RWPE2 (cell line): ENCODE measurements around the gene DDX27.
A peak's percentile ranks its signal among the peaks of the same experiment; 100 is the strongest.

Experiments
- ATAC-seq: fragments of 200-7000 bp; cut with Tn5 transposase; 3 replicates; pipeline ENCODE4 v1.9.1; 2021; ENCODE audit warnings: low read depth
- DNase-seq: peaks from one replicate; pipeline ENCODE4 v3.0.0-alpha.2; 2020; ENCODE audit warnings: low spot score
- H3K27ac ChIP-seq: fragments of 450-650 bp; 2 replicates; pipeline ENCODE4 v1.5.1; 2017; ENCODE audit warnings: mild to moderate bottlenecking; ENCODE audit not compliant: poor library complexity, severe bottlenecking
- H3K27me3 ChIP-seq: fragments of 250-450 bp; sonication (Bioruptor Pico); 2 replicates; pipeline ENCODE4 v1.5.1; 2021; ENCODE audit warnings: mild to moderate bottlenecking, moderate library complexity; ENCODE audit not compliant: insufficient read depth, poor library complexity, severe bottlenecking
- H3K36me3 ChIP-seq: fragments of 250-450 bp; sonication (Bioruptor Pico); 2 replicates; pipeline ENCODE4 v1.5.1; 2020; ENCODE audit warnings: low read depth, mild to moderate bottlenecking, moderate library complexity
- H3K4me1 ChIP-seq: fragments of 250-450 bp; sonication (Bioruptor Pico); 2 replicates; pipeline ENCODE4 v1.5.1; 2021; ENCODE audit warnings: mild to moderate bottlenecking, moderate library complexity; ENCODE audit not compliant: insufficient read depth, poor library complexity, severe bottlenecking
- H3K4me3 ChIP-seq: fragments of 250-450 bp; sonication (Bioruptor Pico); 2 replicates; pipeline ENCODE4 v1.5.1; 2021; ENCODE audit warnings: mild to moderate bottlenecking, moderate library complexity; ENCODE audit not compliant: severe bottlenecking
- H3K9me3 ChIP-seq: fragments of 250-450 bp; sonication (Bioruptor Pico); 2 replicates; pipeline ENCODE4 v1.5.1; 2021; ENCODE audit warnings: mild to moderate bottlenecking, moderate library complexity; ENCODE audit not compliant: severe bottlenecking
- TF ChIP-seq, protein P1 (sequence below): fragments of 450-650 bp; IDR thresholded peaks from one replicate; pipeline ENCODE4 v1.5.1; 2017; ENCODE audit warnings: mild to moderate bottlenecking, moderate library complexity; ENCODE audit not compliant: poor library complexity, severe bottlenecking

Gene DDX27, protein sequence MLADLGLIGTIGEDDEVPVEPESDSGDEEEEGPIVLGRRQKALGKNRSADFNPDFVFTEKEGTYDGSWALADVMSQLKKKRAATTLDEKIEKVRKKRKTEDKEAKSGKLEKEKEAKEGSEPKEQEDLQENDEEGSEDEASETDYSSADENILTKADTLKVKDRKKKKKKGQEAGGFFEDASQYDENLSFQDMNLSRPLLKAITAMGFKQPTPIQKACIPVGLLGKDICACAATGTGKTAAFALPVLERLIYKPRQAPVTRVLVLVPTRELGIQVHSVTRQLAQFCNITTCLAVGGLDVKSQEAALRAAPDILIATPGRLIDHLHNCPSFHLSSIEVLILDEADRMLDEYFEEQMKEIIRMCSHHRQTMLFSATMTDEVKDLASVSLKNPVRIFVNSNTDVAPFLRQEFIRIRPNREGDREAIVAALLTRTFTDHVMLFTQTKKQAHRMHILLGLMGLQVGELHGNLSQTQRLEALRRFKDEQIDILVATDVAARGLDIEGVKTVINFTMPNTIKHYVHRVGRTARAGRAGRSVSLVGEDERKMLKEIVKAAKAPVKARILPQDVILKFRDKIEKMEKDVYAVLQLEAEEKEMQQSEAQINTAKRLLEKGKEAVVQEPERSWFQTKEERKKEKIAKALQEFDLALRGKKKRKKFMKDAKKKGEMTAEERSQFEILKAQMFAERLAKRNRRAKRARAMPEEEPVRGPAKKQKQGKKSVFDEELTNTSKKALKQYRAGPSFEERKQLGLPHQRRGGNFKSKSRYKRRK

DNA sequence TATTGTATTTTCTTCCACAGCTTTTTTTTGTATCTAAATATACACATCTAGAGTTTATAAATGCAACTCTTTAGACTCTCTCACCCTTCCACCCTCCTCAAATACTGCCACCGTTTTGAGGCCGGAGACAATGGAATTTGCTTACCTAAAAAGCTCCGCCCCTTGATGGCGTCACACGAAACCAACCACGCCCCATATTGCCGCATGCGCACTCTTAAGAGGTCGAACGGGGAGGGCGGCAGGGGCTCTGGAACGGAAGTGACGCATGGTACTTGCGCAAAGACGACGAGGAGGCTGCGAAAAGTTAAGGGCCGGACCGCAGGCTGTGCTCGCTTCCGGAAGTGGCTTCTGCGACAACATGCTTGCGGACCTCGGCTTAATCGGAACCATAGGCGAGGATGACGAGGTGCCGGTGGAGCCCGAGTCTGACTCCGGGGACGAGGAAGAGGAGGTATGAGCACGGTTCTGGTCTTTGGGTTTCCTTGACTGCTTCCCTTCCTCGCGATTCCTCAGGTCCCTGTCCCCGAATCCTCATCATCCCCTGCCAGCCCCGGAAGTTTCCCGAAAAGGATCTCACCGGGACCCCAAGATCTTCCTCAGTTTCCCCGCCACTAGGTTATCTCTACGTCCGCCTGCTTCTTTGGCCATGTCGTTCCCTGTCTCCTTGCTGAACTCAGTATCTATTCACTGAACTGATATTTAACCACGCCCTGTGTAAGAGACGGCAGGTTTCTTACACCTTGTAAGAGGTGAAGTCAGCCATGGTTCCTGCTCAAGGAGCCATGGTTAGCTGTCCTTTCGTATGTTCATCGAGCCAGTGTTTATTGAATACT lies at the start of gene DDX27:
Gene DDX27, plus strand, starts transcription at position 326 of the 833 bp plus-strand sequence. Its CDS starts 33 bp downstream, at position 359.
- Histone ChIP-seq H3K27me3 (no peaks in the 10 kb centered on the region), H3K9me3 (no peaks in the 10 kb centered on the region), H3K4me3 (peak within 1 kb of the TSS; percentile 80), H3K4me1 (peaks cover 4% of the 10 kb centered on the region), H3K36me3 (peaks cover 41% of the 10 kb centered on the region), H3K27ac (peak within 1 kb of the TSS; percentile 35)
- DNase-seq = peak; percentile 100
- TF ChIP-seq, protein P1, sequence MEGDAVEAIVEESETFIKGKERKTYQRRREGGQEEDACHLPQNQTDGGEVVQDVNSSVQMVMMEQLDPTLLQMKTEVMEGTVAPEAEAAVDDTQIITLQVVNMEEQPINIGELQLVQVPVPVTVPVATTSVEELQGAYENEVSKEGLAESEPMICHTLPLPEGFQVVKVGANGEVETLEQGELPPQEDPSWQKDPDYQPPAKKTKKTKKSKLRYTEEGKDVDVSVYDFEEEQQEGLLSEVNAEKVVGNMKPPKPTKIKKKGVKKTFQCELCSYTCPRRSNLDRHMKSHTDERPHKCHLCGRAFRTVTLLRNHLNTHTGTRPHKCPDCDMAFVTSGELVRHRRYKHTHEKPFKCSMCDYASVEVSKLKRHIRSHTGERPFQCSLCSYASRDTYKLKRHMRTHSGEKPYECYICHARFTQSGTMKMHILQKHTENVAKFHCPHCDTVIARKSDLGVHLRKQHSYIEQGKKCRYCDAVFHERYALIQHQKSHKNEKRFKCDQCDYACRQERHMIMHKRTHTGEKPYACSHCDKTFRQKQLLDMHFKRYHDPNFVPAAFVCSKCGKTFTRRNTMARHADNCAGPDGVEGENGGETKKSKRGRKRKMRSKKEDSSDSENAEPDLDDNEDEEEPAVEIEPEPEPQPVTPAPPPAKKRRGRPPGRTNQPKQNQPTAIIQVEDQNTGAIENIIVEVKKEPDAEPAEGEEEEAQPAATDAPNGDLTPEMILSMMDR = no peak
- peak; percentile 80 for ATAC-seq

GRCh38 chr20:49169547-49169946 lies 49.7 kb upstream of the DDX27 start:
- ATAC-seq = no peak
- no peaks in the 10 kb centered on the region for H3K27me3 ChIP-seq
- no peak for DNase-seq
- H3K27ac ChIP-seq = no peak overlapping the region
- H3K36me3 ChIP-seq = peaks cover 62% of the 10 kb centered on the region
- H3K4me1 ChIP-seq = no peaks in the 10 kb centered on the region
- no peaks in the 10 kb centered on the region for H3K9me3 ChIP-seq
- no peak overlapping the region for H3K4me3 ChIP-seq
- TF ChIP-seq, protein P1 = no peak

DNA sequence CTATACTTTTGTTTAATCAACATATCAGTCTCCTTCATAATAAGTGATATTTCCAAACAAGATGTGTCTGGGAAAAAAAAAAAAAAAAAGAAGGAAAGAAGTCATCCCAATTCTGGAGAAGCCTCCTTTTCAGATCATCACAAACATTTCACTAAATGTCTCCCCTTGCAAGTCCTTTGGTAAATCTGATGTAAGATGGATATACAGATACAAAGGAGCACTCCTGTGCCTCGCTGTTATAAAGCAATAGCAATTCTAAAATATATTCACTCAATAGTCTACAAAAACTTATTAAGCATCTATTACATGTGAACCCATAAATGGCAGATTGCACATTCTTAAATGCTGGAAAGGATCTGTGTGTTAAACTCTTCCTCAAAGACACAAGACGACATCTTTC lies 48.5 kb upstream of the DDX27 start:
- ATAC-seq (no peak), DNase-seq (no peak)
- Histone ChIP-seq H3K36me3 (peaks cover 51% of the 10 kb centered on the region), H3K27me3 (no peaks in the 10 kb centered on the region), H3K4me3 (no peak overlapping the region), H3K4me1 (no peaks in the 10 kb centered on the region), H3K27ac (no peak overlapping the region), H3K9me3 (no peaks in the 10 kb centered on the region)
- TF ChIP-seq, protein P1 = no peak

DNA sequence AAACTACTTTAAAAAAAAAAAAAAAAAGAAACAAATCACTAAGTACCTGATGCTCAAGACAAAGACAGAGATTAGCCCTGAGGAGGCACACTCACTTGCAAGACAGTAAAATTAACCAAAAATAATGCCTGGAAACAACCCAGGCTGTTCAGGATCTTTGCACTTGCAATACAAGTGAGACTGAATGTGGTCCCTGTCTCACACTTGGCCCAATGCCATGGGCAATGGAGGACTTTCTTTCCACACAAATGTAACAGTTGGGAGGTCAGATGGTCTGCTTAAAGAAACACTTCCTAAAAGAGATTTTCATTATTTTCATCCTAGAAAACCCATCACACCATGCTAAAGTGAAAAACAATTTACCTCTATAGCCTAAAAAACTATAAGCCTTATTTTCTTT lies 47.3 kb upstream of the DDX27 start:
- no peak overlapping the region for H3K4me3 ChIP-seq
- TF ChIP-seq, protein P1 = no peak
- ATAC-seq (no peak), DNase-seq (no peak)
- H3K27me3 ChIP-seq = no peaks in the 10 kb centered on the region
- H3K36me3 ChIP-seq = peaks cover 49% of the 10 kb centered on the region
- H3K4me1 ChIP-seq = no peaks in the 10 kb centered on the region
- no peaks in the 10 kb centered on the region for H3K9me3 ChIP-seq
- no peak overlapping the region for H3K27ac ChIP-seq
